Measurements from ENCODE around the gene NOTCH2. TPM values are rescaled to one million over a fixed set of nuclear protein-coding genes. Genes with fewer than 3 reads are reported as not detected.

NOTCH2 gene
- total RNA-seq, 1 donor from 2014 or later: 88.0 TPM

DNA sequence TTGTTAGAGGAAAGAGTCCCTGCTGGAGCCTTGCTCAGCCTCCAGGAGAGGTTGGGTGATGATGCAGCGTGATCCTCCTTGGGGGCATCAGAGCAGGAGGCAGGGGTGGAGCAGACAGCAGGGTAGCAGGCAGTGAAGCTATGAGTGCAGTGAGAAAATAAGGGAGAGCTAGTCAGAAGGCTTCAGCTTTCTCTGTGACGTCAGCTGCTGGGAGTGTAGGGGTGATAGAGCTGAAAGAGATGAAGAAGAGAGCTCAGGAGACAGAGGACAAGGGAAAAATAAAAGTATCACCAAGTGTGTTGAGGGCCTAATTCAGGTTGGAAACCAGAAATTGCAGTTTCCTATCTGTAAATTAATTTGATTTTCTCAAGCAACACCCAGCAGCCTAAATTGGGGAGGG is 170.9 kb downstream of the NOTCH2 start:
- Mint-ChIP-seq H3K27me3 (ENCODE audit: low read depth) (peaks cover 28% of the 10 kb centered on the region), H3K9me3 (no peaks in the 10 kb centered on the region), H3K27ac (no peak overlapping the region), H3K4me3 (ENCODE audit: low read depth) (no peak overlapping the region), H3K36me3 (ENCODE audit: low read depth) (no peaks in the 10 kb centered on the region), H3K4me1 (ENCODE audit: low read depth) (peaks cover 9% of the 10 kb centered on the region)
- intact Hi-C loops (cut with micrococcal nuclease): no loop called here
- no peak for DNase-seq (ENCODE audit: low spot score)

DNA sequence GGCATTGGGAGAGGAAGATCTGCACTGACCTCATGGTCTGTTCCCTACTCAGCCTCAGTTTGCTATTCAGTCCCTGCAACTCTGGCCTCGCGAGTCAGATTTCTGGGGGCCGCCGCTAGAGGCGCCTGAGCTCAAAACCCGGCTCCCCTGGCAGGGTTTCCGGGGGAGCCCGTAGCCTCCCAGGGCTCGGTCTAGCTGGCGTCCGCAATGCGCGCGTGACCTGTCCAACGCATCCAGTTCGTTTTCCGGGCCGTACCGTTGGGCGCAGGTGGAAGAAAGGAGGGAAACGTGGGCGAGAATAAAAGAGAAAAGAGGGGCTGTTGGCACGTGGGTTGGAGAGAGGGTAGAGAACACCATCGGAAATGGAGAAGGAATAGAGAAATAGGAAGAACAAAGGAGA is 173.2 kb downstream of the NOTCH2 start, which contains the start of gene ADAM30:
ADAM30 (minus strand) TSS at position 213 of the 400 bp plus-strand sequence; CDS start at position 34, 179 bp downstream.
- no peak for DNase-seq (ENCODE audit: low spot score)
- H3K4me3 Mint-ChIP-seq (ENCODE audit: low read depth): no peak within 1 kb of the TSS
- intact Hi-C loops (cut with micrococcal nuclease): no loop called here
- no peaks in the 10 kb centered on the region for H3K9me3 Mint-ChIP-seq
- no peaks in the 10 kb centered on the region for H3K36me3 Mint-ChIP-seq (ENCODE audit: low read depth)
- peaks cover 19% of the 10 kb centered on the region for H3K4me1 Mint-ChIP-seq (ENCODE audit: low read depth)
- H3K27me3 Mint-ChIP-seq (ENCODE audit: low read depth): peaks cover 17% of the 10 kb centered on the region
- no peak within 1 kb of the TSS for H3K27ac Mint-ChIP-seq

DNA sequence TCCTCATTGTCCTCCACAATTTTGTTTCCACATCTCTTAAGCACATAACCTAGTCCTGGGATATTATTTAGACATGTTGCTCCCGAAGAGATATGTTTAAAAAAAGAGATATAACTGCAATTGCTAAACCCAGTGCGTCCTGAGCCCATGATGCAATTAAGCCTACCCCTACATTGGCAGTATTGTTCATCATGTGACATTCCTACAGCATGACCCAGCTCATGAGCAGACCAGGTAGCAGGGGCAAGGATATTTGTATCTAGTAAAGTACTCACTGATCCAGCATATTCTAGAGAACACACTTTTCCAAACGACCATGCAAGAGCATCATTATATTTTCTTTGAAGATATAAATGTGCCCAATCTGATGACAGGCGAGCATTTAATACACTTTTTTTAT is 174.4 kb downstream of the NOTCH2 start:
- Mint-ChIP-seq H3K27ac (no peak overlapping the region), H3K9me3 (no peaks in the 10 kb centered on the region), H3K4me1 (ENCODE audit: low read depth) (peaks cover 20% of the 10 kb centered on the region), H3K27me3 (ENCODE audit: low read depth) (peaks cover 16% of the 10 kb centered on the region), H3K4me3 (ENCODE audit: low read depth) (no peak overlapping the region), H3K36me3 (ENCODE audit: low read depth) (no peaks in the 10 kb centered on the region)
- intact Hi-C loops (cut with micrococcal nuclease): no loop called here
- DNase-seq (ENCODE audit: low spot score): no peak

DNA sequence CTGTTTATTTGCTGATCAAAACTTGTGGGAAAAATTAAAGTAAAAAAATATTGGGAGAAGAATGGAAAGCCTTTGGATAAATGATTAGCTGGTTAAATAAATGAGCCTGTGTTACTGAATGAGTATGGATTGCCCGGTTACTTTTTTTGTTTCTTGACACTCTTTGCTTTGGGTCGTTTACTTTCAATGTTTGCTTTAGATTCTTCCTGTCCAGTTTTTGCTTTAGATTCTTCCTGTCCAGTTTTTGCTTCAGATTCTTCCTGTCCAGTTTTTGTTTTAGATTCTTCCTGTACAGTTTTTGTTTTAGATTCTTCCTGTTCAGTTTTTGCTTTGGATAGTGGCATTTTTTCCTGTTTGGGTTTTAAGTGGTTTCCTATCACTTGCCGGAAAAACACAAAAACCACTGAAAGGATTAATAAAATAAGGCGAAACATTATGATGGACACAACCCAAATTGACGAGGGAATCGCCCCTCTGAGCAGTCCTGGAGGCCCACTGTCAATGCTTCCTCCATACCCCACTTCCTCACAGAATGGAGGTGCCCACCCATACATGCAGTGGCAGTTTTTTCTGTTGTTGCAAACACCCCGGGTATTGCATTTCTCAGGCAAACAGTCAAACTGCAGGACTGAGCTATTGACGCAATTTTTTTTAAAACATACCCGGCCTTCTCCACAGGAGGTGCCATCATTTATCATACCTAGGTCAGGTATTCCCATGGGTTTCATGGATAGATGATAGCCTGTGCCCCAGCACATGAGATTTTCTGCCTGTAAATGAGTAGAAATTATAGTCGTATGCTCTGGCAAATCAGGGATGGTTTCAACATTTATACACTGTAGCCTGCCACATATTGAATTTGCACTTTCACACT is 175.4 kb downstream of the NOTCH2 start:
- DNase-seq (ENCODE audit: low spot score): no peak
- peaks cover 18% of the 10 kb centered on the region for H3K27me3 Mint-ChIP-seq (ENCODE audit: low read depth)
- peaks cover 20% of the 10 kb centered on the region for H3K4me1 Mint-ChIP-seq (ENCODE audit: low read depth)
- H3K4me3 Mint-ChIP-seq (ENCODE audit: low read depth): no peak overlapping the region
- intact Hi-C loops (cut with micrococcal nuclease): no loop called here
- no peaks in the 10 kb centered on the region for H3K9me3 Mint-ChIP-seq
- no peaks in the 10 kb centered on the region for H3K36me3 Mint-ChIP-seq (ENCODE audit: low read depth)
- no peak overlapping the region for H3K27ac Mint-ChIP-seq

DNA sequence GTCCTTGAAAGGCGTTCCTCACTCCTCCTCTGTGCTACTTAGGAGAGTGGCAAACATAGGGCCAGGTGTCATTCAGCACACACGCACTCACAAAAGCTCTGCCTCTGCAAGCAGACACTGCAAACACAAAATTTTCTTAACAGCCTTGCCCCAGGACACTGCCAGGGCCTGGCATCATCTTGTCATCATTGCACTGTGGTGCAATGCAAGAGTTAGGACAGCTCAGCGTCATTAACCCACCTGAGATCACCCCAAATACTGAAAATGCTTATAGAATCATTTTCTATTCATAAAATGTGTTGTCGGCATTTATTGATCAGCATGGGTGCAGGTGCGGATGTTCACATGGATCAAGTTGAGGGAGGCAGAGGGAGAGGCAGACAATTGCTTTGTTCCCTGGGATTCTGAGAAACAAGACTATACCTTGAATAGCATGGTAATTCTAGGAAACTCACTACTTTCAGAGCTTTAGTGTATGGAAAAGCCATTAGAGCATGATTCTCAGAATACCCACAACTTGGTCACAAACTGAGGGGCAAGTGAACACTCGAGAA is 176.1 kb downstream of the NOTCH2 start:
- DNase-seq (ENCODE audit: low spot score): no peak
- no peak overlapping the region for H3K4me3 Mint-ChIP-seq (ENCODE audit: low read depth)
- peaks cover 7% of the 10 kb centered on the region for H3K9me3 Mint-ChIP-seq
- peaks cover 2% of the 10 kb centered on the region for H3K36me3 Mint-ChIP-seq (ENCODE audit: low read depth)
- intact Hi-C loops (cut with micrococcal nuclease): no loop called here
- H3K4me1 Mint-ChIP-seq (ENCODE audit: low read depth): peaks cover 20% of the 10 kb centered on the region
- peaks cover 18% of the 10 kb centered on the region for H3K27me3 Mint-ChIP-seq (ENCODE audit: low read depth)
- no peak overlapping the region for H3K27ac Mint-ChIP-seq

DNA sequence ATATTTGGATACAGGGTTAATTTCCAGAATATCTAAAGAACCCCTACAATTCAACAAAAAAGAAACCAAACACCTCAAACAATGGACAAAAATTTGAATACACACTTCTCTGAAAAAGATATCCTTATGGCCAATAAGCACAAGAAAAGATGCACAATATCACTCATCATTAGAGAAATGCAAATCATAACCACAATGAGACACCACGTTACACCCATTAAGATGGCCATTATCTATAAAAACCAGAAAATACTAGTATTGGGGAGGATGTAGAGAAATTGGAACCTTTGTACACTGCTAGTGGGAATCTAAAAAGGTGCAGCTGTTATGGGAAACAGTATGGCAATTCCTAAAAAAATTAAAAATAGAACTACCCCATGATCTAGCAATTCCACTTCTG is 178.1 kb downstream of the NOTCH2 start:
- intact Hi-C loops (cut with micrococcal nuclease): no loop called here
- H3K36me3 Mint-ChIP-seq (ENCODE audit: low read depth): peaks cover 3% of the 10 kb centered on the region
- H3K4me3 Mint-ChIP-seq (ENCODE audit: low read depth): no peak overlapping the region
- H3K27ac Mint-ChIP-seq: no peak overlapping the region
- peaks cover 19% of the 10 kb centered on the region for H3K27me3 Mint-ChIP-seq (ENCODE audit: low read depth)
- DNase-seq (ENCODE audit: low spot score): no peak
- H3K4me1 Mint-ChIP-seq (ENCODE audit: low read depth): peaks cover 20% of the 10 kb centered on the region
- H3K9me3 Mint-ChIP-seq: peaks cover 13% of the 10 kb centered on the region

DNA sequence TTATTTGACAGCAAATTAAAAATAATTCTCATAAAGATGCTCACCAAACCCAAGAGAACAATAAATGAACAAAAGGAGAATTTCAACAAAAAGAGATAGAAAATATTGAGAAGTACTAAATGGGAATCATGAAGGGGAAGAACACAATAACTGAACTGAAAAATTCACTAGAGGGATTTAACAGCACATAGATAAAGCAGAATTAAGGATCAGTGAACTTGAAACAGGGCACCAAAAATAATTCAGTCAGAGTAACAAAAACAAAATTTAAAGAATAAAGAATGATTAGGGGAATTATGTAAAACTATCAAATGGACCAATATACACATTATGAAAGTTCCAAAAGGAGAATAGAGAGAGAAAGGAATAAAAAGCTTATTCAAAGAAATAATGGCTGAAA is 181.0 kb downstream of the NOTCH2 start:
- Mint-ChIP-seq H3K4me3 (ENCODE audit: low read depth) (no peak overlapping the region), H3K9me3 (peaks cover 13% of the 10 kb centered on the region), H3K4me1 (ENCODE audit: low read depth) (peaks cover 11% of the 10 kb centered on the region), H3K36me3 (ENCODE audit: low read depth) (peaks cover 3% of the 10 kb centered on the region), H3K27me3 (ENCODE audit: low read depth) (peaks cover 21% of the 10 kb centered on the region), H3K27ac (no peak overlapping the region)
- intact Hi-C loops (cut with micrococcal nuclease): no loop called here
- DNase-seq (ENCODE audit: low spot score): no peak

DNA sequence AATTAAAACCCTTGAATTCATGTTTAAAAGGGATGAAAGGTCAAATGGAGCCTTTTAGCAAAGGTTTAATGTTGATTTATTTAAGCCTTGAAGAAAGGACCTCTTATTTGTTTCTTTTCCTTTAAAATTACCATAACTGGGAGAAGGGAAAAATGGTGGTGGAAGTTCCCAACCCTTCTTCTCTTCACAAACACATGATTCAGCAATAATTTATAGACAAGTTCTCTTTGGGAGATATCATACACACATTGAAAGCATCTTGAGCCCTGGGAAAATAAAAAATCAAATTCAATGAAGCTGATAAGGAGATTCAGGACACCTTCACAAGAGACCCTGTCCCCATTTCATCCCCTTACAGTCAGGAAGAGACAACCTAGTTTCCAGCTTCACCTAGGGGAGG is 182.0 kb downstream of the NOTCH2 start:
- H3K9me3 Mint-ChIP-seq: peaks cover 13% of the 10 kb centered on the region
- H3K27me3 Mint-ChIP-seq (ENCODE audit: low read depth): peaks cover 21% of the 10 kb centered on the region
- H3K4me3 Mint-ChIP-seq (ENCODE audit: low read depth): no peak overlapping the region
- DNase-seq (ENCODE audit: low spot score): no peak
- peaks cover 5% of the 10 kb centered on the region for H3K4me1 Mint-ChIP-seq (ENCODE audit: low read depth)
- H3K36me3 Mint-ChIP-seq (ENCODE audit: low read depth): peaks cover 3% of the 10 kb centered on the region
- no peak overlapping the region for H3K27ac Mint-ChIP-seq
- intact Hi-C loops (cut with micrococcal nuclease): no loop called here

DNA sequence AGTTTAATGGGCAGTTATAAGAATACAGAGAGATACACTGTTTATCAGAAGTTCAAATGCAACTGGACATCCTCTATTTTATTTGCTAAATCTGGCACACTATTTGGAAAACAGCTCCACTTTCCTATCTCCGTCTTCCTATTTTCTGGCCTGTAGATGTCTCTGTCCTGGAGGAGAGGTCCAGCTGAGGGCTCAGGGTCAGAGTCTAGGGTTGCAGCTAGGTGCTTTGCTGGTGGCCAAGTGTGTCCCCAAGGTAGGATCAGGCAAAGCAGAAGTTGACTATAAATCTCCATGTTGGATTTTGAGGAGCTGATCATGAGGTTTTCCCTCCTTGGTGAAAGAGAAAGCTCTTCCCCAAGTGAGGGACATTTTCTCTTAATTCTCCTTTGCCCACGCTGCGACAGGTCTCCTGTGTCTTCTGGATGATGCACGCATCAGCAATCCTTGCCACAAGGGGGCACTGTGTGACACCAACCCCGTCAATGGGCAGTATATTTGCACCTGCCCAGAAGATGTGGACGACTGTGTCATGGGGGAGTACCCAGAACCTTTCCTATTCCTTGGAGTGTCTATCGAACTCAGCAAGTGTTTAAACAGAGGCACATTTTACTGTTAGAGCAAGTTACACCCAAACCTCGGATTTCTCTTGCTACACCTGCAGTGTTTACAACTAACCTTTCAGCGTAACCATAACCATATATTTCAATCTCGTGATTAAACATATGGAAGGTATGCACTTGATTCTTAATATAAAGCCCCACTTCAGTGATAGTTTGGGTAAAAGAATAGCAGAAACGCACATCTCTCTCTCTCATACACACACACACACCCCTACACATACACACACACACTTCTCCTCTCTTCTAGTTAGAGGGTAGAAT is 183.3 kb downstream of the NOTCH2 start:
- Mint-ChIP-seq H3K9me3 (peaks cover 13% of the 10 kb centered on the region), H3K4me3 (ENCODE audit: low read depth) (no peak overlapping the region), H3K27me3 (ENCODE audit: low read depth) (peaks cover 17% of the 10 kb centered on the region), H3K27ac (no peak overlapping the region), H3K4me1 (ENCODE audit: low read depth) (no peaks in the 10 kb centered on the region), H3K36me3 (ENCODE audit: low read depth) (peaks cover 3% of the 10 kb centered on the region)
- DNase-seq (ENCODE audit: low spot score): peak; percentile 51
- intact Hi-C loops (cut with micrococcal nuclease): no loop called here

DNA sequence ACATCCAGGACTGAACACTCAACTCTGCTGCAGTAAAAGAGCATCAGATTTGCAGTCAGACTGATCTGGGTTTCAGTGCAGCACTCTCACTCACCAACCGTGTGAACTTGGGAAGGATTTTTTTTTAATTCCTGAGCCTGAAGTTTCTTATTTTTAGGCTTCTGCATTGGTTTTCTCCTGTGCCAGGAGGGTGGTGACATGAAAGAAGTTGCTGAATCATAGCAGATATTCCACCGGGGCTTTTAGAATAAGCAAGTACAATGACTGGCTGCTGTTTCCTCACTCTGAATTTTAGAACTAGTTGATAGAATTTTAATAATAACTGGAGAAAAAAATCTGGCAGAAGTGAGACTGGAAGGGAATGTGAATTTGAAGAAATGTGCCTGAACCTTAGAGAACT is 184.8 kb downstream of the NOTCH2 start:
- H3K9me3 Mint-ChIP-seq: peaks cover 13% of the 10 kb centered on the region
- peaks cover 3% of the 10 kb centered on the region for H3K36me3 Mint-ChIP-seq (ENCODE audit: low read depth)
- H3K4me1 Mint-ChIP-seq (ENCODE audit: low read depth): no peaks in the 10 kb centered on the region
- no peak overlapping the region for H3K4me3 Mint-ChIP-seq (ENCODE audit: low read depth)
- H3K27me3 Mint-ChIP-seq (ENCODE audit: low read depth): peaks cover 26% of the 10 kb centered on the region
- intact Hi-C loops (cut with micrococcal nuclease): no loop called here
- DNase-seq (ENCODE audit: low spot score): no peak
- H3K27ac Mint-ChIP-seq: no peak overlapping the region

DNA sequence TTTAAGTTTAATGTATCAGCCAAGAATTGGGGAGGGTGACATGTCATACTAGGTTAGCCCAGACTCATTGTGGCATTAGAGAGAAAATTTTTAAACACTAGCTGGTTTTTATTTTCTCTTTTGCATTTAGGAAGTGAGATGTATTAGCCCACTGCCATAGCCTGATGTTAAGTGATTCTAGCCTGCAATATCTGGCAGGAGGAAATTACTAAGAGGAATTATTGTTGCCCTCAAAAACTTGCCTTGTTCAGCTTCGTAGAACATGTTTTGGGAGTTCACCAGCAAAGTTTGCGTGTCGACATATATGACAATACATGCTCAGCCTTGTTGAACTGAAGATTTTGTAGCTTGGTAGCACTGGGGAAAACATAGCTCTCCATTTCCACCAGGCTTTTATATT is 185.6 kb downstream of the NOTCH2 start:
- DNase-seq (ENCODE audit: low spot score): no peak
- H3K36me3 Mint-ChIP-seq (ENCODE audit: low read depth): peaks cover 3% of the 10 kb centered on the region
- H3K4me1 Mint-ChIP-seq (ENCODE audit: low read depth): no peaks in the 10 kb centered on the region
- H3K27ac Mint-ChIP-seq: no peak overlapping the region
- intact Hi-C loops (cut with micrococcal nuclease): no loop called here
- peaks cover 25% of the 10 kb centered on the region for H3K27me3 Mint-ChIP-seq (ENCODE audit: low read depth)
- peaks cover 11% of the 10 kb centered on the region for H3K9me3 Mint-ChIP-seq
- H3K4me3 Mint-ChIP-seq (ENCODE audit: low read depth): no peak overlapping the region

DNA sequence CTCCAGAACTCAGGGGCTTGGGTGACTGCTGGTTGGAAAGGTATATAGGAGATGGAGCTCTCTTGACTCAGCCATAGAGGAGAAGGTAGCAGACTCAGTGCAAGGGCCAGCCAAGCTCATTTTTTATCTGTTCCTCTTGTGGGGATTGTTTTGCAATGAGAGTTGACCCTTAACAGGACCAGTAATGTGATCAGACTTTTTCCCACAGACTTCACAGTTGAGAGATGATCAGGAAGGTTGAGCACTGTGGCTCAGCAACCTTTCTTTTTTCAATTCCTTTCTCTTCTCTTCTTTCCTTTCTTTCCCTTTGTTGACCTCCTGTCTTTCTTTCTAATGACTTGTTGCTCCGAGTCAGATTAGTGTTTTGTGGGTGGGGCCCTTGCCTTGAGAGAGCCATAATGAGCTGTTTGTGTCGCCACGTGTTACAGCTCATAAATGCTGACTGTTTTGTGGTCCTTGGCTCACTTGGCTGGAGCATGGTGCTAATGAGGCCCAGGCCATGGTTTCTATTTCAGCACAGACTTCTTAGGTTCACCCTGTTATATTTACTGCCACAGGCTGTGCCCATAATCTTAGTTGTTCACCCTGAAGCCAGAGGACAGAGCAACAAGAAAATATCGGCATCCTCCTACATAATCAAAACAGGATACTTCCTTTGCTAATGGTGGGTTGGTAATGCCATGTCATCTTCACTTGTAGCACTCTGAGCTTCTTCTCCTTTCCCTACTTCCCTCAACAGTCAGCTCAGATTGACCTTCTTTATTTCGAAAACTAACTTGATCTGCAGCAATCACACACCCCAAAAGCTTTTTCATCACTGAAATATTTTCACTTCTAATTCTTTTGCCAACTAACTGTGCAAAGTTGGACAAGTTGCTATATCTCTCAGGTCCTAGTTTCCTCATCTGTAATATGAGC is 187.1 kb downstream of the NOTCH2 start:
- Mint-ChIP-seq H3K9me3 (no peaks in the 10 kb centered on the region), H3K27me3 (ENCODE audit: low read depth) (peaks cover 27% of the 10 kb centered on the region), H3K27ac (no peak overlapping the region), H3K36me3 (ENCODE audit: low read depth) (no peaks in the 10 kb centered on the region), H3K4me3 (ENCODE audit: low read depth) (no peak overlapping the region), H3K4me1 (ENCODE audit: low read depth) (no peaks in the 10 kb centered on the region)
- no peak for DNase-seq (ENCODE audit: low spot score)
- intact Hi-C loops (cut with micrococcal nuclease): no loop called here

Data from activated T-helper 2 cell treated with anti-CD3 and anti-CD28 coated beads, Interferon-gamma antibody, Interleukin-2, Interleukin-4, amounts not matched to agents 10 μg/mL and 5 μg/mL and 100 μg/mL, durations not matched to agents 14 hours and 24 hours and 36 hours (primary cell).